ENCODE measurements around the gene ANKRD30B. TPM values are rescaled to one million over a fixed set of nuclear protein-coding genes. Genes with fewer than 3 reads are reported as not detected.
"Not testable (repeated sequence)": the region's sequence is repeated elsewhere in the genome, so short reads cannot be mapped to it uniquely, and the experiment has no call there.

ANKRD30B gene
- total RNA-seq, 1 experiment from 2014 or later, result not detected

DNA sequence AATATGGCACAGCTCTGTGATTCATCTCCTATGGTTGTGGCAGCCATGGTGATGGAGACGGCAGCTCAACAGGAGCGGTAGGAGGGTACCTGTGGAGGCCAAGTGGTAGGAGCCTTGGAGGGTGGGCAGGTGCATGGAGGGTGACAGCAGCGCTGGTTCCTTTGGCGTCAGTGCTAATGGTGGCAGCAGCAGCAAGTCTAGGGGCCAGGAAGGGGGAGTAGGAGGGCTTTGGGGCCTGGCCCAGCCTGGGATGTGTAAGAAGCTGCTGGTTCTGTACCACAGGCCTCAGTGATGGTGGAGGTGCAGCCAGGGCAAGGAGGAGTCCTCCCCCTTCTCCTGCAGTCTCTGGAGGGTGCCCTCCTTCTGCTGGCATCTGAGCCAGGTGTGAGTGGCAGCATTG lies 120.0 kb downstream of the ANKRD30B start:
- H3K4me2 ChIP-seq (ENCODE audit: low read depth, low read length, poor library complexity, severe bottlenecking); DNase-seq; H3K79me2 ChIP-seq (ENCODE audit: low read length); H3K27ac ChIP-seq (ENCODE audit: low read length); H3K9ac ChIP-seq (ENCODE audit: low read length); H3K4me3 ChIP-seq (ENCODE audit: low read length); H3K4me1 ChIP-seq (ENCODE audit: low read length); H2AFZ ChIP-seq (ENCODE audit: low read length); H3K36me3 ChIP-seq (ENCODE audit: insufficient read depth, low read length); H4K20me1 ChIP-seq (ENCODE audit: insufficient read depth, low read depth, low read length); H3K9me2 ChIP-seq (replicated peaks; ENCODE audit: insufficient read depth, low read length); H3K9me3 ChIP-seq (ENCODE audit: low read length); H3K27me3 ChIP-seq (ENCODE audit: low read length): not testable (repeated sequence)

DNA sequence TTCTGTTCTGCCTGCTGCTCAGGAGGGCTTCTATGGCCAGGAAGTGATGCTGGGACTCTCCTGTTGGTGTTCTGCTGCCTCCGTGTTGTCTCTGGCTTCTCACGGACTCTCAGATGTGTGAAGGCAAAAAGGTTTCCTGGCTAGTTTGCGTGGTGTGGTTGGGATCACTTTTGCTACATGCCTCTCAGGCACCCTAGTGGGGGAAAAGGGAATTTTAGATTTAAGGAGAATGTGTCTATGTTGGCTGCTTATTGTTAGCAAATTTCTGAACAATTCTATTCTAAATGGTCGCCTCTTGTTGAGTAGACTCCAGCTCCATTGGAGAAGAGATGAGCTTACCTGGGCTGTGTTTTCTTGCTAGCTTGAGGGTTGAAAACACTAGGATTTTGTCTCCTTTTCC lies 120.9 kb downstream of the ANKRD30B start:
- H3K27me3 ChIP-seq (ENCODE audit: low read length), result not testable (repeated sequence)

DNA sequence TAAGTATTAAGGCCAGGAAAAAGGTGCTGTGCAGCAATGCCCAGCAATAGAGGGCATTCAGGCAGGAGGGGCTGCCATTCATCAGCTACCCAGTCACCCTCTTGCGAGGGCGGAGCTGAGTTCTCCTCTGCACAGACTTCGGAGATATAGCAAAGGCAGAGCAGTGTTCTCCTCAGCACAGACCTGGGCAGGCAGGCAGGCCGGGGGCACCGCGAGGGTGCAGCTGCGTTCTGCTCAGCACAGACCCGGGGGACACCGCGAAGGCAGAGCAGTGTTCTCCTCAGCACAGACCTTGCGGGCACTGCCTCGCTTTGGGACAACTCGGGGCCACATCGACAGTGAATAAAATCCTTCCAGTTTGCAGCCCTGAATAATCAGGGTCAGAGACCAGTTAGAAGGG lies 130.9 kb downstream of the ANKRD30B start:
- H3K4me2 ChIP-seq (ENCODE audit: low read depth, low read length, poor library complexity, severe bottlenecking); H3K79me2 ChIP-seq (ENCODE audit: low read length); H3K27ac ChIP-seq (ENCODE audit: low read length); DNase-seq; H3K9ac ChIP-seq (ENCODE audit: low read length); H3K36me3 ChIP-seq (ENCODE audit: insufficient read depth, low read length); H3K4me1 ChIP-seq (ENCODE audit: low read length); H2AFZ ChIP-seq (ENCODE audit: low read length); H3K27me3 ChIP-seq (ENCODE audit: low read length); H3K4me3 ChIP-seq (ENCODE audit: low read length); H4K20me1 ChIP-seq (ENCODE audit: insufficient read depth, low read depth, low read length); H3K9me3 ChIP-seq (ENCODE audit: low read length); H3K9me2 ChIP-seq (replicated peaks; ENCODE audit: insufficient read depth, low read length): not testable (repeated sequence)

More for the DNA sequence above, 120.9 kb downstream of the ANKRD30B start:
- H2AFZ ChIP-seq (ENCODE audit: low read length); H3K4me1 ChIP-seq (ENCODE audit: low read length); H3K27ac ChIP-seq (ENCODE audit: low read length); H3K4me2 ChIP-seq (ENCODE audit: low read depth, low read length, poor library complexity, severe bottlenecking); H3K9me2 ChIP-seq (replicated peaks; ENCODE audit: insufficient read depth, low read length); H3K9me3 ChIP-seq (ENCODE audit: low read length); H3K4me3 ChIP-seq (ENCODE audit: low read length); DNase-seq; H4K20me1 ChIP-seq (ENCODE audit: insufficient read depth, low read depth, low read length); H3K79me2 ChIP-seq (ENCODE audit: low read length); H3K9ac ChIP-seq (ENCODE audit: low read length); H3K36me3 ChIP-seq (ENCODE audit: insufficient read depth, low read length): not testable (repeated sequence)

DNA sequence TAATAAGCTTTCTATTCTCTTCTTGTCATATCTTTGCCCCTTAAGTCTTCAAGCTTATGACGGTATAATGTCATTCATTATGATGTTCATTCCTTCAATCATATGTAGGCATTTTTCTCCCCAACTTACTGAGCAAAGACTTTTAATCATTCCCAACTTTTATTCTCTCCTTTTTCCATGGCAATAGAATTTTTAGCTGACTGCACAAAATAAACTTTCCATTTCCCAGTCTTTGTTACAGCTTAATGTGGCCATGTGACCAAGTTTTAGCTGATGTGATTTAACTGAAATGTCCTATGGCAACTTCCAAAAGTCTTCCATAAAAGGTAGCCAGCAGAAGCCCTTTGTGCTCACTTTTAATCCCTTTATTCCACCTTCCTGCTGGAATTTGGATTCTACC lies 152.5 kb downstream of the ANKRD30B start:
- Histone ChIP-seq H3K4me3 (ENCODE audit: low read length) (no peak overlapping the region), H3K4me1 (ENCODE audit: low read length) (no peaks in the 10 kb centered on the region), H2AFZ (ENCODE audit: low read length) (no peak overlapping the region), H3K27ac (ENCODE audit: low read length) (no peak overlapping the region), H4K20me1 (ENCODE audit: insufficient read depth, low read depth, low read length) (no peaks in the 10 kb centered on the region), H3K9me2 (replicated peaks; ENCODE audit: insufficient read depth, low read length) (no peaks in the 10 kb centered on the region; the same call in 1 of the 2 replicates), H3K79me2 (ENCODE audit: low read length) (no peaks in the 10 kb centered on the region), H3K9ac (ENCODE audit: low read length) (no peak overlapping the region), H3K9me3 (ENCODE audit: low read length) (no peaks in the 10 kb centered on the region), H3K4me2 (ENCODE audit: low read depth, low read length, poor library complexity, severe bottlenecking) (no peak overlapping the region), H3K27me3 (ENCODE audit: low read length) (no peaks in the 10 kb centered on the region), H3K36me3 (ENCODE audit: insufficient read depth, low read length) (no peaks in the 10 kb centered on the region)
- DNase-seq, result no peak

Small RNAs within 50 kb of the gene (small RNA-seq; reads per million reads assigned to genes)
- gene MIR3156-2 (not detected), gene RNU6-1210P (not detected)

Other genes with a start within 250 kb of the ANKRD30B start
- not detected in 2 replicates for gene POTEC, start 204.6 kb upstream of the ANKRD30B start, total RNA-seq (2014; rRNA removed; shearing (Covaris generic); ENCODE audit: low replicate concordance)